ENCODE results near the gene DDI2. TPM values are rescaled to one million over a fixed set of nuclear protein-coding genes. Genes with fewer than 3 reads are reported as not detected.

Gene DDI2
- total and polyA plus RNA-seq, 4 donors = 7.2 to 94.3 (median 24.2) TPM

GRCh38 chr1:15701784-15702183 lies 84.5 kb downstream of the DDI2 start:
- Histone ChIP-seq H3K9ac (ENCODE audit: insufficient read depth in 1 of 2, low read length in 2 of 2) (no peak overlapping the region), H3K27ac (ENCODE audit: low read depth in 1 of 2, low read length in 1 of 2) (peak overlapping the region in 1 of 2 donors; percentile 34), H3K4me3 (no peak overlapping the region), H3K9me3 (ENCODE audit: control insufficient read depth in 4 of 4, insufficient read depth in 3 of 4, low read length in 3 of 4) (peaks cover 0 to 2% (median 0%) of the 10 kb centered on the region in 4 donors), H3K36me3 (ENCODE audit: control insufficient read depth in 4 of 4, insufficient read depth in 4 of 4, low read length in 4 of 4) (peaks cover under 1 to 5% (median 3%) of the 10 kb centered on the region in 4 donors), H3K27me3 (ENCODE audit: control insufficient read depth in 3 of 3, insufficient read depth in 3 of 3, low read length in 2 of 3) (no peaks in the 10 kb centered on the region), H3K4me1 (ENCODE audit: control insufficient read depth in 5 of 5, insufficient read depth in 5 of 5, low read length in 5 of 5) (peaks cover 19 to 24% (median 20%) of the 10 kb centered on the region in 5 donors)
- TF ChIP-seq CTCF (IDR thresholded peaks at IDR 0.05; ENCODE audit: control extremely low read depth, extremely low read depth) = no peak
- DNase-seq (no peak), ATAC-seq (ENCODE audit: insufficient read depth, low FRiP score) (no peak)
- 93% methylated on average over 8 of the region's 8 CpGs for WGBS, 2 donors

GRCh38 chr1:15702722-15703550 lies 85.7 kb downstream of the DDI2 start:
- H3K27me3 ChIP-seq (ENCODE audit: control insufficient read depth in 3 of 3, insufficient read depth in 3 of 3, low read length in 2 of 3) = no peaks in the 10 kb centered on the region
- no peak for DNase-seq
- peaks cover 13 to 24% (median 18%) of the 10 kb centered on the region in 5 donors for H3K4me1 ChIP-seq (ENCODE audit: control insufficient read depth in 5 of 5, insufficient read depth in 5 of 5, low read length in 5 of 5)
- WGBS, 2 donors = 73 to 83% methylated on average over 19 of the region's 19 CpGs
- peaks cover 0 to 2% (median 0%) of the 10 kb centered on the region in 4 donors for H3K9me3 ChIP-seq (ENCODE audit: control insufficient read depth in 4 of 4, insufficient read depth in 3 of 4, low read length in 3 of 4)
- peak overlapping the region; percentile 59 to 60 for H3K9ac ChIP-seq (ENCODE audit: insufficient read depth in 1 of 2, low read length in 2 of 2)
- TF ChIP-seq CTCF (IDR thresholded peaks at IDR 0.05; ENCODE audit: control extremely low read depth, extremely low read depth) = no peak
- peaks cover 0 to 7% (median 3%) of the 10 kb centered on the region in 4 donors for H3K36me3 ChIP-seq (ENCODE audit: control insufficient read depth in 4 of 4, insufficient read depth in 4 of 4, low read length in 4 of 4)
- H3K4me3 ChIP-seq = no peak overlapping the region
- ATAC-seq (ENCODE audit: insufficient read depth, low FRiP score) = no peak
- peak overlapping the region; percentile 59 to 73 for H3K27ac ChIP-seq (ENCODE audit: low read depth in 1 of 2, low read length in 1 of 2)

GRCh38 chr1:15703562-15703961 lies 86.3 kb downstream of the DDI2 start:
- H3K4me3 ChIP-seq = no peak overlapping the region
- peak overlapping the region; percentile 59 to 73 for H3K27ac ChIP-seq (ENCODE audit: low read depth in 1 of 2, low read length in 1 of 2)
- ATAC-seq (ENCODE audit: insufficient read depth, low FRiP score) (peak; percentile 80), DNase-seq (peak; percentile 82 to 87 (median 85))
- H3K4me1 ChIP-seq (ENCODE audit: control insufficient read depth in 5 of 5, insufficient read depth in 5 of 5, low read length in 5 of 5) = peaks cover 13 to 24% (median 18%) of the 10 kb centered on the region in 5 donors
- H3K36me3 ChIP-seq (ENCODE audit: control insufficient read depth in 4 of 4, insufficient read depth in 4 of 4, low read length in 4 of 4) = peaks cover 0 to 7% (median 3%) of the 10 kb centered on the region in 4 donors
- H3K9ac ChIP-seq (ENCODE audit: insufficient read depth in 1 of 2, low read length in 2 of 2) = peak overlapping the region; percentile 59 to 60
- peaks cover 0 to 2% (median 0%) of the 10 kb centered on the region in 4 donors for H3K9me3 ChIP-seq (ENCODE audit: control insufficient read depth in 4 of 4, insufficient read depth in 3 of 4, low read length in 3 of 4)
- H3K27me3 ChIP-seq (ENCODE audit: control insufficient read depth in 3 of 3, insufficient read depth in 3 of 3, low read length in 2 of 3) = no peaks in the 10 kb centered on the region
- WGBS, 2 donors = 40 to 69% methylated on average over 9 of the region's 9 CpGs
- no peak for TF ChIP-seq CTCF (IDR thresholded peaks at IDR 0.05; ENCODE audit: control extremely low read depth, extremely low read depth)
